B cell (primary cell): Measurements from ENCODE around the gene FZD2.

Experiments used
- CTCF ChIP-seq: fragments of 200-600 bp; IDR thresholded peaks from one replicate; pipeline ENCODE4 v1.8.0; 2022; ENCODE audit warnings: antibody characterized with exemption, mild to moderate bottlenecking
- EZH2 ChIP-seq: IDR thresholded peaks from 2 replicates; pipeline ENCODE4 v1.6.1; 2012; ENCODE audit warnings: borderline replicate concordance, low read depth, mild to moderate bottlenecking, moderate library complexity, low read length; ENCODE audit not compliant: insufficient read depth, poor library complexity, severe bottlenecking

GRCh38 chr17:44585315-44585714 is 28.0 kb downstream of the FZD2 start:
- TF ChIP-seq CTCF (no peak), EZH2 (no peak)
